Fibroblast of skin of right quadriceps (primary cell): ENCODE measurements around the gene IL5.
"Not testable (repeated sequence)": the region's sequence is repeated elsewhere in the genome, so short reads cannot be mapped to it uniquely, and the experiment has no call there.

Source experiments
- DNase-seq: peaks from one replicate; pipeline ENCODE4 v3.0.0-alpha.2; 2013

The IL5 gene

GRCh38 chr5:132528866-132529634 lies 14.3 kb downstream of the IL5 start:
- DNase-seq: no peak

DNA sequence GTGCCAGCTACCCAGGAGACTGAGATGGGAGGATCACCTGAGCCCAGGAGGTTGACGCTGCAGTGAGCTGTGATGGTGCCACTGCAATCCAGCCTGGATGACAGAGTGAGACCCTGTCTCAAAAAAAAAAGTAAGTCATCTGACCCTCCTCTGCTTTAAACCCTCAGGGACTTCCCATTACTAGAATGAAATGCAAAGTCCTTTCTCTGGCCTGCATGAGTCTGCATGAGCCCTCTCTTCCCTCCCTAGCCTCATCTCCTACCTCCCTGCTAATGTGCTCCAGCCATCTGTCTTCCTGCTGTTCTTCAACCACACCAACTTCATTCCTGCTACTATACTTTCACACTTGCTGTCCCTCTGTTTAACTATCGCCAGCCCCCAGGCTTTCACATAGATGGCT lies 15.3 kb downstream of the IL5 start:
- no peak for DNase-seq

DNA sequence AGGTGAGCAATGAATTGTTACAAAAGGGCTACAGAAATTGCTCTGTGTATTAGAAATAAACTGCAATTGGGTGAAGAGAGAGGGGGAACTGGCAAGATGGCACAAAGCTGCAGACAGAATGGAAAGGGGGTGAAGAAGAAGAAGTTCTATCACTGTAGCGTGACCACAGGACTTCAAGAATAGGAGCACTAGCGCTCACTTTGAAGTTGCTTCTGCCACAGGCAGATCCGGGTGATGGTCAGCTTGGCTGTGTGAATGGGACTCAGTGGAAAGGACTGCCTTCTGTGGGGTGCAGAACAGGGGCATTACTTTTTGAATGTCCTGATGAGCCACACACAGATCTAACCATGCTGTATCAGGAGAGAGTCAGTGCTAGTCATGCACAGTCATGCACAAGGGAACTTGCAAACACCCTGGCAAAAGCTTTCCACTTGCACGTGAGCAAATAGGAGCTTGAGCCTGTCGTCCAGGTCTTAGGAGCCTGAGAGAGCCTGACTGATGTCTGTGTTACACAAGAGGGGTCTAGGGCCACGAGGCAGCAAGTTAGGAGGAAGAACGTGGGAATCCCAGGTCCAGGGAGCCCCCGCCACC lies 16.3 kb downstream of the IL5 start:
- DNase-seq: no peak

- peak; percentile 40 for DNase-seq
Observed at GRCh38 chr5:132526290-132526973, 16.9 kb downstream of the IL5 start.

DNA sequence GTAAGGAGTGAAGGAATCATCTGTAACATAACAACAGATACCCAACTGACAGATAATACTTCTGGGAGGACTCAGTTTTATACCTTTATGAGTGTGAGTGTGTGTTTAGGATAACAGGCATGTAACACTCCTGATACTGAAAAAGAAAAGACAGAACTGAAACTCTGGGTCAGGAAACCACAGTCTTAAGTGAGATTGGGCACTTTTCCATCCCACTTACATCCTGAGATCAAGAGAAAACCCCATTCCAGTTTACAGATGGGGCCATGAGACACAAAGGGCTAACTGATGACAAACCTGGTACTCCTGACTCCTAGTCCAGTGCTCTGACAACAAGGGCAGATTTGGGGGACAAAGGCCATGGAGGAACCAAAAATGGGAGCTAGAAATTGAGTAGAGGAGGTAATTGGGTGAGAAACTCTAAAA lies 18.0 kb downstream of the IL5 start:
- no peak for DNase-seq

DNA sequence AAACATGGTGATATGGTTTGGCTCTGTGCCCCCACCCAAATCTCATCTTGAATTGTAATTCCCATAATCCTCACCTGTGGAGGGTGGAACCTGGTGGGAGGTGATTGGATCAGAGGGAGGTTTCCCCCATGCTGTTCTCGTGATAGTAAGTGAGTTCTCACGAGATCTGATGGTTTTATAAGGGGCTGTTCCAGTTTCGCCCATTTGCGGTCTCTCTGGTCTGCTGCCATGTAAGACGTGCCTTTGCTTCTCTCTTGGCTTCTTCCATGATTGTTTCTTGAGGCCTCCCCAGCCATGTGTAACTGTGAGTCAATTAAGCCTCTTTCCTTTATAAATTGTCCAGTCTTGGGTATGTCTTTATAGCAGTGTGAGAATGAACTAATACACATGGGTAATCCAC lies 18.4 kb downstream of the IL5 start:
- DNase-seq: not testable (repeated sequence)

GRCh38 chr5:132522067-132522466 lies 21.3 kb downstream of the IL5 start:
- DNase-seq: not testable (repeated sequence)

- DNase-seq: not testable (repeated sequence)
Observed at GRCh38 chr5:132513618-132514336, 29.5 kb downstream of the IL5 start.

DNA sequence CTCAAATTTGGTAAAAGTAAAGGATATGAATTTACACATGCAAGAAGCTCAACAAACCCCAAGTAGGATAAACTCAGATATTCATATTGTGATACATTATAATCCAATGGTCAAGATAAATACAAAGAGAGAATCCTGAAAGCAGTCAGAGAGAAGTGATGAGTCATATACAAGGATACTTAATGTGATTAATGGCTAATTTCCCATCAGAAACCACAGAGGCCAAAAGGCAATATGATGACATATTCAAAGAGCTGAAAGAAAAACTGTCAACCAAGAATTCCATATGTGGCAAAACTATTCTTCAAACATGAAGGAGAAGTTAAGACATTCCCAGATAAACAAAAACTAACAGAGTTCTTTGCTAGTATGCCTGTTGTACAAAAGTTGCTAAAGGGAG lies 33.2 kb downstream of the IL5 start:
- DNase-seq: peak; percentile 91

GRCh38 chr5:132506094-132506692 lies 37.1 kb downstream of the IL5 start:
- DNase-seq: peak; percentile 94

DNA sequence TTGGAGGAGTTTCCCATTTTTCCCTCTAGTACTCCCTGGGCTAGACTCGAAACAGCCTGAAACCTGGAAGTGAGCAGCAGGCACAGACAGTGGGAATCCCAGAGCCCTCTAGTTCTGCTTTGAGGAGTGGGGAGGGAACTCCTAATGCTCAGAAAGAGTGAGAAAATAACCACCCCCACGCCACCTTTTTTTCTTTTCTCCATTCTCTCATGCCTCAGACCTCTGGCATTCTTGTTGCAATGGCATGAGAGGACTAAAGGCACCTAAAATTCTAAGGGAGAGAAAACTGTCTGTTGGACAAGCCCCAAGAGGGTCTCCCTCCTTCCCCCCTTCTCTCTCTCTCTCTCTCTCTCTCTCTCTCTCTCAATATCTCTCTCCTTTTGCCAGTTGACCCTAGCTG lies 37.7 kb downstream of the IL5 start:
- peak; percentile 64 for DNase-seq

DNA sequence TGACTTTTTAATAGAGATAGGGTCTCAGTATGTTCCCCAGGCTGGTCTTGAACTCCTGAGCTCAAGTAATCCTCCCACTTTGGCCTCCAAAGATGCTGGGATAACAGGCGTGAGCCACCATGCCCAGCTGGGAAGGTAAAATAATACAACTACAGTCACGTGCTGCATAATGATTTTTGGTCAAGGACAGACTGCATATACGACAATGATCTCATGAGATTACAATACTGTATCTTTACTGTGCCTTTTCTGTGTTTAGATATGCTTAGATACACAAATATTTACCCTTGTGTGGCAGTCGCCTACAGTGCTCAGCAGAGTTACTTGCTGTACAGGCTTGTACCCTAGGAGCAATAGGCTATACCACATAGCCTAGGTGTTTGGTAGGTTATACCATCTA lies 38.6 kb downstream of the IL5 start:
- DNase-seq: no peak

- DNase-seq: no peak
Observed at GRCh38 chr5:132503244-132503643, 40.1 kb downstream of the IL5 start.

DNA sequence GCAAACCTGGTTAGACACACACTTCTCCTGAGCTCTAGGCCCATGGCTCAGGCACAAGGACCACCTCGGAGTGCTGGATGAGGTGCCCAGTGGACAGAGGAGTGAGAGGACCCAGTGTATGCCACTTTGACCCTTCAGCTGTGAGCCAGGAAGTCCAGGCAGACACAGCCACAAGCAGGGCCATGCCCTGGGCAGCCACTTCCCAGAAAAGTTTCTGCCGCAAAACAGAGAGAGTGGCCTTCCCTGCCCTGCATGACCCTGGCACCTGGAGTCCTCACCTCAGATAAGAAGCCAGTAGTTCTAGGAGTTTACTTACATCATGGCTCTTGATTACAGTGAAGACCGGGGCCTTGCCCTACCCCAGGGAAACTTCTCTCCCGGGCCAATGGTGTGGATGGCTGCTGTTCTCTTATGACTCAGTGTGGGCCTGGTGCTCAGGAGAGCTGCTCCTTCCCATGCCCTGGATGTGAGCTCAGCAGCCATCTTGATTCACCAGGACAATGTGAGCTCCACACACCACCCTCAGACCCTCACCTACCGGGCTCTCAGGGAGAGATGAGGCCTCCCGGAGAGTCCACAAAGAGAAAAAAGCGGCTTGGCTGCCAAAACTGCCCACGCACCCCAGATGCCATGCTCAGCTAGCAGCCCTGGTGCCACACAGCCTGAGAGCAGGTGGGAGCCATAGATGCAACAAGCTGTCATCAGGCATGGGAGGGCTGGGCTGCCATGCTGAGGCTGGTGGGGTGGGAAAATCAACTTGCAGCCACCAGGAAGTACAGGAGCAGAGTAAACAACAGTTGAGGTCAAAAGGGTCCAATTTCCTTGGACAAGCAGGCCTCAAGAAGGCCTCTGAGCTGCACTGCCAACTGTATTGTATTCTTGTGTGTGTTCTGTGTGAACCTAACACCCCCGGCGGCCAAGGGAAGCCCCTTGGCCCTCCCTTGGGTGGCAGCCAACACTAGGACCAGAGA lies 41.1 kb downstream of the IL5 start:
- DNase-seq: no peak

- DNase-seq: no peak
Observed at GRCh38 chr5:132501629-132501956, 41.7 kb downstream of the IL5 start.

DNA sequence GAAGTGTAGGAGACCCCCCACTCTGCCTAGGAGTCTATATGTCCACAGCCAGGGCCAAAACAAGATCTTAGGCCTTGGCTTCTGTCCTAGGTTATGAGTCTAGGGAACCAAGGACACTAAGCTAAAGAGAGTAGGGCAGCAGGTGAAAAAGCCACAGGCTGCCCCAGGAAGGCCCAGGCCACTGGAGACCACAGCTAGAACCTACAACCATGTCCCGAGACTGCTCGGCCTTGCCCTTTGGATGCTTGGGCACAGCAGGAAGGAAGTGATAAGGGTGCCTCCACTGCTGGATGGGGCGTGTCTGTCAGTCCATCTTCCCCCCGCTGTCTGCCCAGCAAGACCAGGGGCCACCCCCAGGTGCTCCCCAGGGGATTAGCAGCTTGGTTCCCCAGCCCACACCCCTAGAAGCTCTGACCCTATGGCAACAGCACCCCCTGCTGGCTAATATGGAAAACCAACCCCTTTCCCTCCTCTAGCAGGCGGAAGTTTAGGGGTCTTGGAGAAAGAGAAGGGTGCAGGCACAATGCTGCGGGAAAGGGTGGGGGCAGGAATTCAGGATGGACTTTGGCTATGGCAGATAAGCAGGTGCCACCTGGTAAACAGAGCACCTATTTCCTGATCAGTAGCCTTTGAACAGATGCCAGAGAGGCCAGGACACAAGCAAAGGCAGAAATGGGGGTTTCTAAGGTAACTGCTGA lies 42.2 kb downstream of the IL5 start:
- DNase-seq: peak; percentile 62

DNA sequence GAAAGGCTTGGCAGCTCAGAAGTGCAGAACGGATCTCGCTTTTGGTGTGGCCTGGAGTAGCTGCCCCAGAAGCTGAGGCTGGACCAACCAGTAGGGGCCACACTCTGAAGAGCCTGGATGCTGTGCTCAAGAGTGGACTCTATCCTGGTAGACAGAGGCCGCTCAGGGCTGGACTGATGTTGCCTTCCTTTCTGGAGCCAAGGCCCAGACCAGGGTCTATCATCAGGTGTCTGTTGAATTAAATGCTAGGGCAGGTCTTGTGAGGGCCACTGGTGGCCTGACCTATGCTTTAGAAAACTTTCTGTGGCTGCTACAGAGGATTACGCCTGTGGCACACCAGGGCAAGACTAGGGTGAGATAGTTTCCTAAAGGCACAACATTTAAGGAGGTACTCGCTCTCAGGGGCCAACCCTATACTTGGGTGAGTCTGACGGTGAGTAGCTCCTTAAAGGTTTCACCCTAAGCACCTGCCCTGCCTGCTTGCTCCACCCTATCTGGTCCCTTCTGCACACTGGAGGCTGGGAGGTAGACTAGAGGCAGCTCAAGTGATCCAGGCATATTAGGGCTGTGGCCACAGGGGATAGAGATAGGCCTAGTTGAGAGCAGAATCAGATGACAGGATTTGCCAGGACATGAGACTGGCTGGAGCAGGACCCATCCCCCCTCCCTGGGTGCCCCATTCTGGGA lies 42.9 kb downstream of the IL5 start:
- no peak for DNase-seq

DNA sequence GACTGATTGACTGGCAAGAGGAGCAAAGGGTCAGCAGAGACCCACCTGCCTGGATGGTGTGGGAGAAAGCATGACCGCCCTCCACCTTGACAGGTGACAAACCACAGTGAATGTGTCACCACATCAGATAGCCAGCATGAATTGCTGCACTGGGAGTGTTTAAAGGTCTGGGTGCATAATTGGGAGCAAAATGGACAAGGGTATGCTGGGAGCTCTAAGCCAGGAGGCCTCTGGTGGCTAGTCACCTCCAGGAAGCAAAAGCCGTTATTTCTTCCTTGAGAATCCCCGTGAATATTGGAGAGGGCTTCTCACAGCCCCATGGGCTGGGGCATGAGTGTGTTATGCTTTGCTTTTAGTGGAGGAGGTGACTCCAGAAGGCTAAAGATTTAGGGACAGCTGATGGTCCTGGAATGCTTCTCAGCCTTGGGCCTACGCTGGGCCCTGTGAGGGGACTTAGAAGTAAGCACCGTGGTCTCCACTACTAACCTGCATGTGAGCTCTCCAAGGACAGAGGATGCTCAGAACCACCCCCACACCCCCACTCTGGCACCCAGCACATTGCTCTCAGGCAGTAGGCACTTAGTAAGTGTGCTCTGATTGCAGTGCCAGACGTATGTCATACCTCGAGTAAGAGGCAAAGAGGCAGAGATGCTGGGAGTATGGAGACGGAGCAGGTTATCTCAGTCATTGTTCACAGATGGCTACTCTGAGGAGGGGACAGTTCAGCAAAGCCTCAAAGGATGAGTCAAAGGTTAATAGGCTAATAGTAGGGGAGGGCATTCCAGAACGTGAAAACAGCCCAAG lies 43.7 kb downstream of the IL5 start:
- DNase-seq: no peak

DNA sequence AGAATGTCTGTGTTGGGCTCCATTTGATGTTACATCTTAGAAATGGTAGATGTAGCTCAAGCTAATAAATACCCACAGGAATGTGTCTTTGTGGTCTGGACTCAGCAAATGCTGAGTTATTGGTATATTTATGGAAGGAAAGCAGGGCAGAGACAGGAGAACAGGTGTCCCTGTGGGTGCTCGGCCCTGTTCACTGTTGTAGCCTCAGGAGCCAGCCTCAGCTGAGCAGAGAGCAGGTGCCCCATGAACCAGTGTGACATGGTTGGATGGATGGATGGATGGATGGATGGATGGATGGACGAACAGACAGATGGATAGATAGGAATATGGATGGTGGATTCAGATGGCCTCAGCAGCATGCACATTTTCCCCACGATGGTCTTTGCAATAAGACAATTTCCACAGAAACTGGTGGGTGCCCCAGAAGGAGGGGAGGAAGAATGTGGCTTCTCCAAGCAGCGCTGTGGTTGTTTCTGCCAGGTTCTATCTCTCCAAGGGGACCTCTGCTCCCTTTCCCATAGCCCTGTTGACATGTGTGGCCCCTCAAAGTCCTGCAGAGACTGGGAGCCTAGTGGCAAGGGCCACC lies 44.5 kb downstream of the IL5 start:
- peak; percentile 18 for DNase-seq
